GM18873 (cell line): ENCODE results near the gene RBPJL.

Experiments
- ATAC-seq: cut with Tn5 transposase; IDR thresholded peaks from one replicate; pipeline ENCODE4 v1.9.1; 2021; ENCODE audit warnings: mild to moderate bottlenecking, moderate library complexity, moderate number of reproducible peaks; ENCODE audit not compliant: unreplicated experiment, low FRiP score

Gene RBPJL

DNA sequence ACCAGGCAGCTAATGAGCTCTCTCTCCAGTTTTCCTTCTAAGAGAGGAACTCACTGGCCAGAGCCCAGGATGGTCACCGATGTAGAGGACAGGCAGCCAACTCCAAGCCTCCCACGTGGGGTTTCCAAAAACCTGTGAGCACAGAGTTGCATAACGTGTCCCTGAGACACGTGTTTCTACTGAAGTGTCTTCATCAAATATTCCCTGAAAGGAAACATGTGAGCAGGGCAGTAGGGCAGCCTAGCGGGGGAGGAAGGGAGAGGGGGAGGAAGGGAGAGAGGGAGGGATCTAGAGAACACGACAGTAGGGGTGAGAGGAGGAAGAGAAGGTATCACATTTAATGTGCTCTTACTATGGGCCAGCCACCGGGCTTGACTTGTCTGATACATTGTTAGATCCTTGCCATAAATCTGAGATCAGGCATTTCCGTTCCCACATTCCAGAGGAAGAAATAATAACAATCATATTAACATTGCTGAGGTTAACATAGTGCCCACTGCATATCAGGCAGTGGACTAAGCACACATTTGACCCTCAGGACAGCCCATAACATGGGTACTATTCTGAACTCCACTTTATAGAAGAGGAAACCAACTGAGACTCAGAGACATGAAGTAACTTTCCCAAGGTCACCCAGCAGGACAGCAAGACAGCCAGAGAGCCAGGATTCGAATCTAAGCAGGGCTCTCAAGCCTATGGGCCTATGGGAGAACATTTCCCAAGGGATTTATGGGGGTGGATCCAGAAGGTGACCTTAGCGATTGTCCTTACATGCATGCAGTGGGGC lies 51.8 kb downstream of the RBPJL start:
- ATAC-seq: no peak

DNA sequence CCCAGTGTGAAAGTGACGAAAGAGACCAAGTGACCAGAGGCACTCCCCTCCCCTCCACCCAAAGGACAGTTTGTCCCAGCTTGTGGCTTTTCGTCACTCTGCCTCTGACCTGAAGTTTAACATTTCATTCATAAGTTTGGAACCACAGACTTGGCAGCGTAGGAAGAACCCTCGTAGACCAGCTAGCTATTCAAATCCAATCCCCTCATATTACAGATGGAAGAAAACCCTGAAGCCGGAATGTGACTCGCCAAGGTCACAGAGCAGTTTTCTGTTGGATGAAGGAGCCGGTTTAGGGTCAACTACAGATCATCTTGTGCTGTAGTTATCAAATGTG lies 52.4 kb downstream of the RBPJL start:
- ATAC-seq: no peak

DNA sequence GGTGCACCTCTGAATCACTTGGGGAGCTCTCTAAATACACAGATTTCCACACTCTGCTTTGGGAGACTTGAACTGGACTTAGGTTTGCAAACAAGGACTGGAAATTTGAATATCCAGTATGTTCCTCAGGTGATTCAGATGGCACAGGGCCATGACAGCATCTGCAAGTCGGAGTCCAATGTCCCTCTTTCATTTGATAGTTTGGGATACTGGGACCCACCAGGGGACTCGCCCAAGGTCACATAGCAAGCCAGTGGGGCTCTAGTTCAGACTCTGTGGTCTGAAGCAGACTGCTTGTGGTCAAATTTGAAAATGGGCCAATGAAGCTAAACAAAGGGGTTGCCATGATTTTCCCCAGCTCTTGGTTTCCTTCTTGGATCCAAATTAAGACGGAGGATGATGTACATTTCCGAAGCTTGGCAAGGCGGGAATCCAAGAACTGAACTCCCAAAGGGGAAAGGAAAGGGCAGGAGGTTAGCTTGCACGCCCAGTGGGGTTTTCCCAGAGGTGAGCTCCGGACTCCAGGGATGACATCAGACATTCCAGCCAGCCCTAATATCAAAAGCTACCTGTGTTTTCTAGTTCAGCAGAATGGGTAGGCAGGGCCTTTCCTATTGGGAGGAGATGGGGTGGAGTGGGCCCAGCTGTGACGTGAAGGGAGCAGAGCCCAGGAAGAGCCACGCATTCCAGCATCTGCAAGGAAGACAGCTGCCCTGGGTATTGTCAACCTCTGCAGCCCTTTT lies 52.9 kb downstream of the RBPJL start:
- no peak for ATAC-seq

DNA sequence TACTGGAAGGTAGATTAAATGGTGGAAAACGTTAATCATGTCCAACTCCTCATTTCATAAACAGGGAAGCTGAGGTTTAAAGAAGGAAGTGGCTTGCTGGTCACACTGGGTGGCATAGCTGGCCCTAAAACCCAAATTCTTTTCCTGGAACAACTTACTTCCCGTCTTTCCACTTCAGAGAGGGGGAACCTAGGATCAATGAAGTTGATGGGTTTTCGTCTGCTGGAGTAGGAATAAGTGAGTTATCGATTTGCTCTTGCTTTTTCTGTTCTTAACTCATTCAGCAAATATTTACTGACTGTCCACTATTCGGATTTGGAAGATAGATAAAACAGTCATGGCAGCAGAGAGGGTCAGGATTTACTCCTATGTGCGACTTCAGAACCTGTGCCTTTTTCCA lies 55.2 kb downstream of the RBPJL start:
- ATAC-seq: no peak

DNA sequence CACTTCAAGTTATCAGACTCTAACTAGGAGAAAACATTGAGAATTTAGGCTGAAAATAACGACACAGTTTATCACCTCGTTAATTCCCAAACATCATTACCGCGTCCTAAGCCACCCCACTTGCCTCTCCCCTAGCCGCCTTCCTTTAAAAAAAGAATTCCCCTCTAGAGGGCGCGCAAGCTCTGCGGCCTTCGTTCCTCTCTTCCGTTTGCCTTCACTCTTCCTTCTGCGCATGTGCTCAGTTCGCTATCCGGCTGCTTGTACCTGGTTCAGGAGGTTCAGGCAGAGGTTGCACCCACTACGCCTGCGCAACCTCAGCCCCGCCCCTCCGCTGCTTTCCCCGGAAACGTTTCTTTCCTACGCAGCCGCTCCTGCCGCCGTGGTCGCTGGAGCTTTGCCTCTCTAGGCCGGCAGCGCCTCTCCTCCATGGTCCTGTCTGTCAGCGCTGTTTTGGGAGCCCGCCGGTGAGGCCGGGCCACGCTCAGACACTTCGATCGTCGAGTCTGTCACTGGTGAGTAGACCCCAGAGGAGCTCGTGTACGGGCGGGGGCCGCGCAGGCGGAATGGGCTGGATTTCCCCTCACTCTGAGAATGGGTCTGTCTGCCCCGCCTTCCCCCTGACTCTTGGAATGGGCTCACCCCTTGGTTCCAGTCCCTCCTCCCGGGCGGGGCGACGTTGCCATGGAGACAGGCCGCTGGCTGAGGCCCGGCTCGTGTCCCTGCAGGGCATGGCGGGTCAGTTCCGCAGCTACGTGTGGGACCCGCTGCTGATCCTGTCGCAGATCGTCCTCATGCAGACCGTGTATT lies 56.4 kb downstream of the RBPJL start, which contains the start of gene SYS1:
Gene SYS1 (plus strand): TSS at position 353 of the 807 bp plus-strand sequence. CDS start 376 bp downstream, at position 729.
- ATAC-seq: peak; percentile 70

DNA sequence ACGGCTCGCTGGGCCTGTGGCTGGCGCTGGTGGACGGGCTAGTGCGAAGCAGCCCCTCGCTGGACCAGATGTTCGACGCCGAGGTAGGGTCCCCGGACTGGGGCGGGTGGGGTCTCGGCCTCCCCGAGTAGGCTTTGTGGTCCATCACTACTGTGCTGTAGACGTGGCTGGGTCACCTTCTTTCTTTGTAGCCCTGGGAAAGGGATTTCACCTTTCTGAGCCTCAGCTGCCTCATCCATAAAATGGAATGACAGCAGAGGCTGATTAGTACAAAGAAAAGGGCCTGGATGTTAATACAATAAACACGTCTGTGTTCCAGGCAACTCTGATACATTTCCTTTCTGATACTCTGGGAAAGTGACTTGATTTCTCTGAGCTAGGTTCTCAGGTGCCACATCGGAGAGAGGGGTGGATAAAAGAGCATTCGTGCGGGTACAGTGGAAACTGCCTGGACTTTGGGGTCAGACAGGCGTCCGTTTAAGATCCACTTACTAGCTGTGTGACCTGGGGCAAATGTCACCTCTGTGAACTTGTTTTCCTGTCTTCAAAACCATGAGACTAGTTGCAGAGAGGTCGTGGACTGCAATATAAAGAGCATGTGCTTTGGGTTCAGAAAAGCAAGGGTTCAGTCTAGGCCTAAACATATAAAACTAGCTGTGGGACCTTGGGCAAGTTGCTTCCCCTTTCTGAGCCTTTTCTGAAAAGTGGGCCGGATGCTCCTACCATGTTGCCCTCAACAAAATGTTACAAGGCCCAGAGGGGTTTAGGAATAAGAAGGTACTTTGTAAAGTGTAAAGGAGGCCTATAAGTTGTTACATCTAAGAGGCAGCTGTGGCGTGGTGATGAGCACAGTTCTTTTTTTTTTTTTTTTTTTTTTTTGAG lies 57.2 kb downstream of the RBPJL start:
- ATAC-seq: no peak

DNA sequence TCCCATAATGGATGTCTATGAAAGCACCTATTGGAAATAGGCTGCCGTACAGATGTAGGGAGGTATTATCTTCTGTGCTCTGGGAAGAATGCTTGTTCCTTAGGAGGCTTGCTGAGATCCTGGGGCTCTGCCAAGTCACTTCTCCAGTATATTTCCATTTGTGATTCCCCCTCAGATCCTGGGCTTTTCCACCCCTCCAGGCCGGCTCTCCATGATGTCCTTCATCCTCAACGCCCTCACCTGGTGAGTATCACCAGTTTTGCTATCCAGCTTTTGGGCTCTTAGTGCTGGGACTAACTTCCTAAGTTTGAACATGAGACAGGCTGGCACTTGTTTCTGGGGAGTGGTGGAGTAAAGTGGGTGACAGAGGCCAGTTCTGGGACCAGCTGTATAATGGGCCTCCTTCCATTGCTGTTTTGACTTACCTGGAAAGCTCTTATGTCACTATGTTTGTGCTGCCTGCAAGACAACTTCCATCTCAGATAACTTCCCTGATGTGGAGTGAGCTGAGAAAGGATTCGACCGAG lies 58.9 kb downstream of the RBPJL start:
- no peak for ATAC-seq

DNA sequence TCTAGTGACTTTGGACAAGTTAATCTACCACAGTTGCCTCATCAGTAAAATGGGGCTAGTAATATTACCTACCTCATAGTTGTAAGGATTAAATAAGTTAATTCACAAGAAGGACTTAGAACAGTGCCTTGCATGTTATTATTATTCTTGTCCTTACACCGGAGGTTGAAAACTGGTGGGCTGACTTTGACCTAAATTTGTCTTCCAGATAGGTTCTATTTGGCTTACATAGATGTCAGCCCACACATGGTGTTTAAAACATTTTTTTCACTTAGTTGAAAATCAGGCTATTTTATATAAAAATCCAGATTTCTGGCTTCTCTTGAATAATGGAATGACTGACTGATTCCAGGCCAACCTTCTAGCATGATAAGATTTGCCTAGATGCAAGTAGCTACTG lies 59.6 kb downstream of the RBPJL start:
- ATAC-seq: no peak

DNA sequence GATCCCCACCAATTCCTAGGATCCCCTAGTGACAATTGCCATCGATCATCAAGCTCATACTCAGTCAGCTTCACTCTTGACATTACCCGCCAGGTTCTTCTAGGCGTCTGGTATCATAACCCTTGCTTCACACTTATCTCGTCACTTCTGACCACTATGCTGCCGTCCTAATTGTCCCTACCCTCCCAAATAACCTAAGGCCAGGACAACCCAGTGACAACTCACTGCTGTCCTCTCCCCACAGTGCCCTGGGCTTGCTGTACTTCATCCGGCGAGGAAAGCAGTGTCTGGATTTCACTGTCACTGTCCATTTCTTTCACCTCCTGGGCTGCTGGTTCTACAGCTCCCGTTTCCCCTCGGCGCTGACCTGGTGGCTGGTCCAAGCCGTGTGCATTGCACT lies 60.0 kb downstream of the RBPJL start:
- no peak for ATAC-seq

DNA sequence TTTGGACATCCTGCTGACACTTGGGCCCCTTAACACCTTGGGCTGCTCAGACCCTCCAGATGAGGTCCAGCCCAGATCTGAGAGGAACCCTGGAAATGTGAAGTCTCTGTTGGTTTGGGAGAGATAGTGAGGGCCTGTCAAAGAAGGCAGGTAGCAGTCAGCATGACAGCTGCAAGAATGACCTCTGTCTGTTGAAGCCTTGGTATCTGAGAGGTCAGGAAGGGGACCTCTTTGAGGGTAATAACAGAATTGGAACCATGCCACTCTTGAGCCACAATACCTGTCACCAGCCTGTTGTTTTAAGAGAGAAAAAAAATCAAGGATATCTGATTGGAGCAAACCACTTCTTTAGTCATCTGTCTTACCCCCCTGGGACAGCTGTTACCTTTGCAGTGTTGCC lies 60.5 kb downstream of the RBPJL start:
- no peak for ATAC-seq
